ENCODE data around the gene IL1RL2. TPM values are rescaled to one million over a fixed set of nuclear protein-coding genes. Genes with fewer than 3 reads are reported as not detected.

Gene IL1RL2
- polyA plus RNA-seq, 4 donors = 1.00 to 1.4 (median 1.2) TPM

Other genes starting within 250 kb of the IL1RL2 start
- gene IL1R2, start 195.1 kb upstream of the IL1RL2 start, polyA plus RNA-seq (ENCODE audit: insufficient read length in 4 of 4) = under 1 TPM; 0.30 to 0.73 (median 0.50) TPM
- gene IL1R1, start 44.3 kb upstream of the IL1RL2 start, polyA plus RNA-seq (ENCODE audit: insufficient read length in 4 of 4) = 10 to 100 TPM; 32.9 to 52.4 (median 38.2) TPM
- gene IL1RL1, start 124.5 kb downstream of the IL1RL2 start, polyA plus RNA-seq (ENCODE audit: insufficient read length in 4 of 4) = 1 to 10 TPM in 1 of 4 donors, under 1 TPM in 3; 0.40 to 1.3 (median 0.64) TPM
- gene IL18R1, start 168.8 kb downstream of the IL1RL2 start, polyA plus RNA-seq (ENCODE audit: insufficient read length in 4 of 4) = 1 to 10 TPM; 2.5 to 2.7 (median 2.5) TPM
- gene IL18RAP, start 236.1 kb downstream of the IL1RL2 start, polyA plus RNA-seq (ENCODE audit: insufficient read length in 4 of 4) = under 1 TPM; 0.18 to 0.36 (median 0.29) TPM

Measured in right renal pelvis (tissue), 4 donors.